GM18868 (cell line): ENCODE measurements around the gene DAPK1.

ENCODE experiments used
- ATAC-seq: cut with Tn5 transposase; IDR thresholded peaks from one replicate; pipeline ENCODE4 v1.9.1; 2021; ENCODE audit warnings: mild to moderate bottlenecking, moderate library complexity; ENCODE audit not compliant: unreplicated experiment

Gene DAPK1

DNA sequence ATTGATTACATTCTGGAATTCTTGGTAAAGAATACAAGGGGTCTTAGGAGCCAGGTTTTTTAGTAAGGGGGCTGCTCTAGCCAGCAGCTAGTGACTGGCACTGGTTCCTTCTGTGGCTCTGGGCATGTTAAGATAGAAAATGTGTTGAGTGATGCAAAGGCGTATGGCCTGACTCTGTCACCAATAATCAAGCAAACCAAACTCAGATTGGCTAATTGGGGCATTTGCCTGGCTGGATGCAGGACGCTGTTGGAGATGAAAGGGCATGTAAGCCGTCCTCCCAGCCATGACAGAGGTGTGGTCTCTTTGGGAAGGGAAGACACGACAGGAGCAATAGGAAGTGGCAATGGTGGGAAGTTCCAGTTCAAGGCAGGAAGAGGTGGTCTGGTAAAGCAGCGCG lies 140.6 kb downstream of the DAPK1 start:
- ATAC-seq: no peak

DNA sequence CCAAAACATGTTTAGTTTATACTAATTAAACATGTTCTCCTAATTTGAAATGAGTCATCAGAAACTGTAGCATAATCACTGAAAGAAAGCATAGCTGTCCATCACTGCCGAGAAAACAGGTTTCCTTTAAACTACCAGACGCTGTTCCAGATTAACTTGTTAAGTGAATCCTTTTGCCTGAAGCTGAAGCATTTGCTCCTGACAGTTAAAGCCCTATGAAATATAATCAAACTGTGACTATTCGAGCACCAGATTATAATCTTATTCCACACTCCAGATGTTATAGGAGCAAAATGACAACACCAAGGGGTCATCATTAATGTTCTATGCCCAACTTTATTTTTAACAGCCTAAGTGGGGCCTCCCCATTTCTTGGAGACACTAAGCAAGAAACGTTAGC lies 142.3 kb downstream of the DAPK1 start:
- no peak for ATAC-seq

GRCh38 chr9:87640385-87640795 lies 142.7 kb downstream of the DAPK1 start:
- no peak for ATAC-seq

- ATAC-seq: no peak
Observed at GRCh38 chr9:87641067-87641466, 143.4 kb downstream of the DAPK1 start.

DNA sequence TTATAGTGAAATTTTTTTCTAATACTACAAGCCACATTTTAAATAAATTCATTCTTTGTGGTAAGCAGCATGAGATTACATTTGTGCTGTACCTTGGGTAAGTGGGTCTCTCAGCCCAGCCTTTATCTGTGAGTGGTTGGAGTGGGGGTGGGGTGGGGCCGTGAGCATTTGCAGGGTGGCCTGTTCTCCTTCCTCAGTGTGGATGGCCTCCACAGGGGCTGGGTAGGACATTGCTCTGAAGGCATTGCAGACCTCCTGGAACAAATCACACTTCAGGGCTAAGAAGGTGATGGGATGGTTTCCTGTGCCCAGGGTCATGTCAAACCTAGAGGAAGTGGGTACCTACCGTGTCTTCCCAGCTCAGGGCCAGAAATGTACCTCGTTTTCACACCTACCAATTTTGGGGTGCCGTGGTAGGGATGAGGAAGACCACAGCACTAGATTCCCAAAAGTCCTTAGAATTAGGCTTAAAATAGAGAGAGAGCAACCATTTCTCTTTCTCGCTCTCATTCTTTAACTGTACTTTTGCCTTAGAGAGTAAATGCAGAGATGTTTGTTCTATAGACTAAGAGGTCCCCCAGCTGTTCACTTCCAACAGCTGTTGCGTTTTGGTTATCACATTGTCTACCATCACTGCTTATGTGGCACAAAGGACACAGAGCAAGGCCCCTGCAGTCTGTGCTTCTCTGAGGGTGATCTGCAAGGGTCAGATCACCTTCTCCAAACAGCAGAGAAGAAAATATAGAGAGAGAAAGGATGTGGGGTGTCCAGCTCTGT lies 144.9 kb downstream of the DAPK1 start:
- ATAC-seq: no peak

DNA sequence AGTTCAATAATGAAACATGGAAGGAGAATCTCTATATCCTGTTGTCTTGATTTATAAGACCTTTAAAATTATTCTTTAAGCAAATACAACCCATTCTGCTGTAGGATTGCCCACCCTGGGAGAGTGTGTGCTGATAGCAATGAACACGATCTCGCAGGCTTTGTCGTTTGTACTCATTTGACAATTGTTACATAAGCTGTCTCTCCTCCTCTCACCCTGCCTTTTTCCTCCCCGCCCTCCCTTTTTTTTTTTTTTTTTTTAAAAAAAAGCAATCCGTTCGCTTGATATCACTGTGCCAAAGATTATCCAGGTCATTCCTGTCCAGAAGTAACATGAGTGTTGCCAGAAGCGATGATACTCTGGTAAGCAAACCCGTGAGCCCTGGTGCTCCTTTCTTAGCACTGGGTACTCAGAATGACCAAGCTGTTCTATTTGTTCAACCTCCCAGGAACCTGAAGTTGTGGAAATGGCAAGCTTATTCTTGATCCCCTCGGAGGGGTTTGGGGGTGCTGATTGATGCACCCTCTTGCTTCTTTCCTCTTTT lies 145.5 kb downstream of the DAPK1 start:
- no peak for ATAC-seq

- no peak for ATAC-seq
Observed at GRCh38 chr9:87643778-87644570, 146.3 kb downstream of the DAPK1 start.

DNA sequence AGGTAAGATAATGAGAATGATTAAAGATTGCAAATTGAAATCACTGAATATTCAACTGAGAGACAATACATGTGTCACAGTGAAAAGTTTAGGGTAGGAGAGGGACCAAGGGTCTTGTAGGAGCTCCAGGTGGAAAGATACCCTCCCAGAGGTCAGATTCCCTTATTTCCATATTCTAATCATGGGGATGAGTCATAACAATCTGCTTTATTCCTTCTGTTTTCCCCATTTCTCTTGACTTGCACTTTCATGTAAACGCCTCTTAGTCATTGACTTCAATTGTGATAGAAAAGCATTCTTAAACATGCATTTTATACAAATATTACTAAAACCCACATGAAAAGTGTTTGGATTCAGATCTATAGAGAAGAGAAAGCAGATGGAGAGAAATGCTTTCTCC lies 147.0 kb downstream of the DAPK1 start:
- ATAC-seq: no peak

GRCh38 chr9:87646546-87646945 lies 148.9 kb downstream of the DAPK1 start:
- ATAC-seq: no peak

GRCh38 chr9:87647114-87647513 lies 149.4 kb downstream of the DAPK1 start:
- no peak for ATAC-seq

DNA sequence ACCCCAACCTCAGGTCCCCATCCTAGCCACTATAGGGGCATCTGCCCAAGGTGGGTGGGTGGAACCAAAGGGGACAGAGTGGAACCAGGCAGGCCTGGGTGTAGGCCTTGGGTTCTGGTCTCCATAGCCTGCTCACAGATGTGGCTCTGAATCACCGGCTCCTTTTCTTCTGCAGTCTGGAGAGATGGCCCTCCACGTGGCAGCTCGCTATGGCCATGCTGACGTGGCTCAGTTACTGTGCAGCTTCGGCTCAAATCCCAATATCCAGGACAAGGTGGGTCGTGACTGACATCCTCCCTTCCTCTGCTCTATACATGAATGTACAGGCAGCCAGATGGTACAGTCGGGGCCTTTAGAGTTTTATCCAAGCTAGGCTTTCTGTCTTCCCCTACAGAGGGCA lies 150.9 kb downstream of the DAPK1 start:
- ATAC-seq: no peak

- ATAC-seq: no peak
Observed at GRCh38 chr9:87650611-87651295, 153.1 kb downstream of the DAPK1 start.

- ATAC-seq: no peak
Observed at GRCh38 chr9:87651431-87651830, 153.8 kb downstream of the DAPK1 start.

DNA sequence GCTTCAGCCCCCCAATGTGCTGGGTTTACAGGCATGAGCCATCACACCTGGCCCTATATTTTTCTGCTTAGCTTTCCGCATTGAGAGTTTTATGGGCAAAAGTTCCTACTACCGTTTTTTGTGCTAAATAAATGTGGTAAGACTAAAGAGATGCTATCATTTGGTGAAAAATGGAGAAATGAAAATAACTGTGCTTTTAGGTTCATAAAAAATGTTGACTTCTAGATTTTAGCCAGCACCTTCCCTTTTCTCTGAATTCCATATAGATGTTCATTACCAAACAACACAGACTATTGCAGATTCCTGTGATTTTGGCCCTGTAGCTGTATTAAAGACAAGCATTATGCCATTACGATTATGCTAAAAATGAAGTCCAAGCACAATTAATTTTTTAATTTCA lies 156.3 kb downstream of the DAPK1 start:
- ATAC-seq: no peak

GRCh38 chr9:87655731-87656130 lies 158.1 kb downstream of the DAPK1 start:
- ATAC-seq: no peak

DNA sequence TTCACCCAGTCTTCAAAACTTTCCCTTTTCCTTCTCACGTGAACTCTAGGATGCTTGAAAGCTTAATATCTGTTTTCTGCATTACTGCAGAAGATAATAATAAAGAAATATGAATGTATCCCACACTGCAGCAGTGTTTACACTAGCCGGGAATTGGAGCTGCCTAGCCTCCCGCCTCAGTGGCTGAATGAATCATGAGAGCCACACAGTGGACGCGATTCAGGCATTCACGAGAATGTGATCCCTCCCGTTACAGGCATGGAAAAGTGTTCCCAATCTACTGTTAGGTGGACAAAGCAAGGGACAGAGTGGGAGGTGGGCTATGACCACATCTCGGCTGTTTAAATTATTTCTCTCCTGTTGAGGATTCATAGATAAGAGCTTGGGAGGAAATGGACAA lies 158.8 kb downstream of the DAPK1 start:
- no peak for ATAC-seq

DNA sequence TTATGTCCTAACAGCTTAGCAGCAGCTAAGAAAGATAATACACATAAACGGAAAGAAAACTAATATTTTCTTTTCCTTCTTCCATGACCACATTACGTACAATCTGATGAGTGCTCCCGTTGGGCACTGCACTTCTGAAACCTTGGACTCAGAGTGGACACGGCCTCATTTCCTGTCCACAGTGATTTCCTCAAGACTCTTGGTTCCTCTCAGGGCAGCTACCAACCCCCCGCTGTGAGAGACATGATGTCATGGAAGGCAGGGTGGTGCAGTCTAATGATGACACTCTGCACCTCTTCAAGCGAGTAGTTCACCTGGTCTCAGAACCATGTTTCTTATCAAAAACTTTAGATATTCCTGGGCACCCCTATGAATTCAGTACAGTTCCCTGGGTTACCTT lies 159.5 kb downstream of the DAPK1 start:
- ATAC-seq: no peak

GRCh38 chr9:87657893-87658292 lies 160.2 kb downstream of the DAPK1 start:
- no peak for ATAC-seq

DNA sequence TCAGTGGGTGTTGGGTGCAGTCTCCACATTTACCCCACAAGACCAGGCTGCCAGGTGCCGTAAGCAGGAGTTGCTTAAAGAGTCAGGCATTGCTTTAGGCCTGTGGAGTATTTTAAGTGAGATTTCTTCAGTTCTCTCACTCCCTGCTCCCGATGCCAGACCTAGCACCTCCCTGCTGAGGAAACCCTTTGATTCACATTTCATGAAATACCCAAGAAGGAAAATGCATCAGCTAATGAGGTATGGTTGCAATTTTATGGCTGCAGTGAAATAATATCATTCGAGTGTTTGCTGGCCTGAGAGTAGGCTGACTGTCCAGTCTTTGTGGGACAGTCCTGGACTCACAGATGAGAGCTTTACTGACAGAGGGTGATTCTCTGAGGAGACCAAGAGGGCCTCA lies 160.8 kb downstream of the DAPK1 start:
- no peak for ATAC-seq

- no peak for ATAC-seq
Observed at GRCh38 chr9:87659534-87660419, 162.1 kb downstream of the DAPK1 start.
